ENCODE data around the gene TXNDC11. TPM values are rescaled to one million over a fixed set of nuclear protein-coding genes. Genes with fewer than 3 reads are reported as not detected.
A peak's percentile ranks its signal among the peaks of the same experiment; 100 is the strongest.

The TXNDC11 gene
- polyA plus RNA-seq, 1 experiment, result 35.8 TPM

GRCh38 chr16:11743308-11744074, 834 bp upstream of the TXNDC11 start:
- Histone ChIP-seq H3K9me3 (ENCODE audit: control insufficient read depth, insufficient read depth, low read length) (no peaks in the 10 kb centered on the region), H3K4me3 (ENCODE audit: low read depth, low read length) (peak overlapping the region; percentile 86), H3K27me3 (ENCODE audit: control insufficient read depth, insufficient read depth, low read length) (no peaks in the 10 kb centered on the region), H3K27ac (ENCODE audit: low read depth, low read length) (peak overlapping the region; percentile 78)
- ChIA-PET POLR2A (interaction anchor here (0.6 to 3.4 kb wide), 16 partner anchors 14 to 488 kb away, joined by 3 to 29 read pairs (median 4); partner anchors contain the start of genes RSL1D1, SOCS1 and ZC3H7A), CTCF (interaction anchor here (0.6 to 2.2 kb wide), 4 partner anchors 17 to 101 kb away, joined by 3 to 7 read pairs (median 4); partner anchors contain the start of gene ZC3H7A)
- no peak for TF ChIP-seq CTCF (IDR thresholded peaks at IDR 0.05; ENCODE audit: low read depth, low read length)
- no peak for DNase-seq (ENCODE audit: low read depth, low spot score)

- Histone ChIP-seq H3K4me3 (ENCODE audit: low read depth, low read length) (peak overlapping the region; percentile 86), H3K27me3 (ENCODE audit: control insufficient read depth, insufficient read depth, low read length) (no peaks in the 10 kb centered on the region), H3K27ac (ENCODE audit: low read depth, low read length) (peak overlapping the region; percentile 21), H3K9me3 (ENCODE audit: control insufficient read depth, insufficient read depth, low read length) (no peaks in the 10 kb centered on the region)
- no peak for DNase-seq (ENCODE audit: low read depth, low spot score)
- POLR2A ChIA-PET, result interaction anchor here (0.7 to 3.4 kb wide), 13 partner anchors 16 to 798 kb away, joined by 3 to 29 read pairs (median 4); partner anchors contain the start of genes CLEC16A, RSL1D1, SOCS1 and ZC3H7A
- no peak for TF ChIP-seq CTCF (IDR thresholded peaks at IDR 0.05; ENCODE audit: low read depth, low read length)
- CTCF ChIA-PET, result interaction anchor here (1.0 to 2.2 kb wide), 5 partner anchors 10 to 356 kb away, joined by 3 to 7 read pairs (median 4); partner anchors contain the start of gene ZC3H7A
Observed at GRCh38 chr16:11742093-11742535, 543 bp downstream of the TXNDC11 start.

GRCh38 chr16:11740567-11740966, 2.1 kb downstream of the TXNDC11 start:
- CTCF ChIA-PET, result no interaction called here
- Histone ChIP-seq H3K27ac (ENCODE audit: low read depth, low read length) (no peak overlapping the region), H3K27me3 (ENCODE audit: control insufficient read depth, insufficient read depth, low read length) (no peaks in the 10 kb centered on the region), H3K9me3 (ENCODE audit: control insufficient read depth, insufficient read depth, low read length) (no peaks in the 10 kb centered on the region), H3K4me3 (ENCODE audit: low read depth, low read length) (peak overlapping the region; percentile 86)
- DNase-seq (ENCODE audit: low read depth, low spot score), result no peak
- POLR2A ChIA-PET, result interaction anchor here (0.5 kb wide), 1 partner anchor 520 kb away, joined by 4 read pairs; no protein-coding TSS in a partner anchor
- TF ChIP-seq CTCF (IDR thresholded peaks at IDR 0.05; ENCODE audit: low read depth, low read length), result no peak

- H3K27me3 ChIP-seq (ENCODE audit: control insufficient read depth, insufficient read depth, low read length), result no peaks in the 10 kb centered on the region
- no peaks in the 10 kb centered on the region for H3K9me3 ChIP-seq (ENCODE audit: control insufficient read depth, insufficient read depth, low read length)
- TF ChIP-seq CTCF (IDR thresholded peaks at IDR 0.05; ENCODE audit: low read depth, low read length), result no peak
- H3K27ac ChIP-seq (ENCODE audit: low read depth, low read length), result no peak overlapping the region
- ChIA-PET POLR2A (interaction anchor here (0.7 kb wide), 2 partner anchors 32 to 150 kb away, joined by 3 to 7 read pairs; no protein-coding TSS in a partner anchor), CTCF (no interaction called here)
- no peak overlapping the region for H3K4me3 ChIP-seq (ENCODE audit: low read depth, low read length)
- DNase-seq (ENCODE audit: low read depth, low spot score), result no peak
Observed at GRCh38 chr16:11738742-11739544, 3.7 kb downstream of the TXNDC11 start.
